AG20443 (cell line): ENCODE measurements around the gene CPN2.

Experiments used
- DNase-seq: peaks from one replicate; pipeline ENCODE4 v3.0.0; 2012; ENCODE audit warnings: low spot score, mixed read lengths

CPN2 gene

DNA sequence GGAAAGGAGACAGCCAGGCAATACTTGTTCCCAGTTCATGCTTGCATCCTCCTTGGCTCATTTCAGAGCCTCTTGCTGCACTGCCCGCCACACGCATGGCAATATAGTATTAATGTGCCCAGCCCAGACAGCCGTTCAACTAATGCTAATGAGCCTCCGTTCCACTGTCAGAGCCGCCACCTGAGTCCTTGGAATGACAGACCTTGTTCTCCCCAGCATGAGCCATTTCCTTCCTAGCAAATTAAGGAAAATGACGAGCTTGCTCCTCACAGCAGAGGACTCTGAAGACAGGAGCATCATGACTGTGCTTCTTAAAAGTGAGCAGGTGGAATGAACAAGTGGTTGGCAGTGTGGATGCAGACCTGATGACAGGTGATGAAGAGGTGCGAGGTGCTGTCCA is 29.2 kb upstream of the CPN2 start:
- no peak for DNase-seq

DNA sequence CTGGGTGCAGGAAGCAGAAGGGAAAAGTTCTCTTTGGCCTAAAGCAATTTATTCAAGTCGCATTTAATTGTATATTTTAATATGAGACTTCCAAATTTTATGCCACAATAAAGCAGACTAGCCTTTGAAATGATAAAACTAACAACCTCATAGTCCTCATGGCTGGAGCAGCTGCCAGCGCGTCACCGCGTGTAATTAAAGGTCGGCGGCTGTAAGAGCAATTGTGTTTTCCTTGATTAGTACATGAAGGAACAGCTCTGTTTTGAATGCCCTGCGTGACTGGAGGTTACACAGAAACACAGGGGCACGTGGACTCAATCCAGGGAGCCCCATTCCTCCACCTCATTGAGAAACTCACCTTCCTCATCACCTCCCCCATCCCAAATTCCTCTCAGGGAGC is 28.5 kb upstream of the CPN2 start:
- DNase-seq = no peak

DNA sequence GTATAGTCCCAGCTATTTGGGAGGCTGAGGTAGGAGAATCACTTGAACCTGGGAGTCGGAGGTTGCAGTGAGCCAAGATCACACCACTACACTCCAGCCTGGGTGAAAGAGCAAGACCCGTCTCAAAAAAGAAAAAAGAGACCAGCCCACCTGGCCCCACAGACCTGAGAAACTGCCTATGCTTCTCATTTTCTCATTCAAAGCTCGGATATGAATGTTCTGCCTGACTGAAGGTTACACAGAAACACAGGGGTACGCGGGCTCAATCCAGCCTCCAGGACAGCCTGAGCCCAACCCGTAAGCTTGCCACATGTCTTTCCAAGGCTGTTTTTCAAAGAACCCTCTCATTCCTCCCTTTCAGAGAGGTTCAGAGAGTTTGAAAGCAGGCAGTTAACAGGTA is 28.1 kb upstream of the CPN2 start:
- no peak for DNase-seq

DNA sequence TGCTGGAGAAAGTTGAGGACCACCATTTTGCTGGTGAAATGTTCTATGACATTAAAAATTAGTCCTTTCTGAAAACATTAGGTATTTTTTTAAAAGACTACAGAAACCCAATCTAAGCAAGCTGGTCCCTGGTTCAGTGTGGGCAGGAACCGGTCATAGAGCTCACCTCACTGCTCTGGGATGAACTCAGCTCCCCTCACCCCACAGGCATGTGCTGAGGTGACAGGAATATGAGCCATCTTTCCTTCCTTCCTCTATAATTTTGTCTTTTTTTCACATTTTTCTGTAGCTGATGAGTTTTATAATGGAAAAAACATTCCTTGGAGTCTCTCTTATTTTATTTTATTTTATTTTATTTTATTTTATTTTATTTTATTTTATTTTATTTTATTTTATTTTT is 26.6 kb upstream of the CPN2 start:
- DNase-seq = no peak

DNA sequence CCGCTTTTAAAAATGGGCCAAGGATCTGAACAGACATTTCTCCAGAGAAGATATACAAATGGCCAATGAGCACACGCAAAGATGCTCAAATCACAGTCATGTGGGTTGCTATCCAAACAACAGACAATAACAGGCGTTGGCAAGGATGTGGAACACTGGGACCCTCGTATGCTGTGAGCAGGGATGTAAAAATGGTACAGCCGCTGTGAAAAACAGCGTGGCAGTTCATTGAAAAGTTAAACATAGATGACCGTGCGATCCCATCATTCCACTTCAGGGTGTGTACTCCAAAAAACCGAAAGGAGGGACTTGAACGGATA is 25.1 kb upstream of the CPN2 start:
- DNase-seq = no peak

DNA sequence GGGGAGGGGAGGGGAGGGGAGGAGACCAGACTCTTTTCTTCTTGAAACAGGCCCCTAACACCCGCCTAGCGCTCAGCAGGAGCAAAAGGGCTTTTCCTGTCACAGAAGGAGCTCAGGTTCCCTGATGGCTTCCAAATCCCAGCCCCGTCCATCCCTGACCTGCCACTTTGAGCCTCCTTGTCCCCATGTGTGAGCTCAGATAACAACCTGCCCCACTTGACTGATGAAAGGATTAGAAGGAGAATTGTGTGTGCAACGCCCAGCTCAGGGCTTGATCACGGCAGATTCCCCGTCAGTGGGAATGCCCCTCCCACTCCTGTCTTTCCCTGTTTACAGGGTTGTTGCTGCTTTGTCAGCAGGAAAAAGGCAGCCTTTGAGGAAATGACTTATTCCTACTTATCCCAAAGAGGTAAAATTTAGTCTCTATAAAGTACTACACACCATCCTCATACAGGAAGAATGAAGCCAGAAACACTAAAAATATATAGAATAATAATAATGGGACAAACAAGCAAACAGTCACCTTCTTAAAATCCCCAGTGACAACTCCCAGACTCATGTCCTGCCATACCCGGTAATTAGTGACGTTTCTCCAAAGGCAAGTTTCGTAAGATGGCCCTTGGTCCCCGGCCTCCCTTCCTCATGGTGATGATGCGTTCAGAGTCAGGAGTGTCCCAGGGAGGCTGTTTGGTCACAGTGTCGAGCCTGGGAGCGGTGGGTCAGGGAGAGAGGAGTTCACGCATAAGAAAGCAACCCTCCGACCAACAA is 24.5 kb upstream of the CPN2 start:
- no peak for DNase-seq

DNA sequence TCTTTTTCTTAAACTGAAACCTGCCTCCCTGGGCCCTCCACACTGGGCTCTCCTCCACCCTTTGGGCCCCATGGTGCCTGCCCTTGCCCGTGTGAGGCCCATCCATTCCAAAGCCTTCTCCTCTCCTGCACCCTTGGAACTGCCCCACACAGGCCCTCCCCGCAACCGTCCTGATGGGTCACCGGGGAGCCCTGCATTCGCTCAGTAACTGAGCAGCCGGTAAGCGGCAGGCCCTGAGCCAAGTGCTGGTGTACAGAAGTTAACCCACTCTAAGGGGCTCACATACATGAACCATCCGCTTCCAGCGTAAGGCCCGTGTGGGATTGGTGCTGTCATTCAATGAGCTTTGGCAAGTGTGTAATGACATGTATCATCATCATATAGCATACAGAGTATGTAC is 23.8 kb upstream of the CPN2 start:
- no peak for DNase-seq

DNA sequence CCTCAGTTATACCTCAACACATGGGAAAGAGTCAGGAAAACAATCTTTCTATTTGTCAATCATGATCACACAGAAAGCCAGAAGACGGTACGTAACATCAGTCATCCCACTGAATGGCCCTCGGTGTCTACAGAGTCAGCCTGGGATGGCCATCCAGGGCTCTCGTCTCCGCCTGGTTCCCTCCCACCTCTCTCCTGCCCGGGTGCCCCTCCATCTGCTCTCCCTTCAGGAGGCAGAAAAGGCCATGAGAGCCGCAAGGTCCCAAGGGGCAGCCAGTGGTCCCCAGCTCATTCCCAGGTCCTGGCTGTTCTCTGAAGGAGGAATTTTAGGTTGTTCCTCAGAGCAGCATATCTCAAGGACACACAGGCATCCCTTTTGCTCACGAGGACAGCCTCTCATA is 22.8 kb upstream of the CPN2 start:
- DNase-seq = no peak

DNA sequence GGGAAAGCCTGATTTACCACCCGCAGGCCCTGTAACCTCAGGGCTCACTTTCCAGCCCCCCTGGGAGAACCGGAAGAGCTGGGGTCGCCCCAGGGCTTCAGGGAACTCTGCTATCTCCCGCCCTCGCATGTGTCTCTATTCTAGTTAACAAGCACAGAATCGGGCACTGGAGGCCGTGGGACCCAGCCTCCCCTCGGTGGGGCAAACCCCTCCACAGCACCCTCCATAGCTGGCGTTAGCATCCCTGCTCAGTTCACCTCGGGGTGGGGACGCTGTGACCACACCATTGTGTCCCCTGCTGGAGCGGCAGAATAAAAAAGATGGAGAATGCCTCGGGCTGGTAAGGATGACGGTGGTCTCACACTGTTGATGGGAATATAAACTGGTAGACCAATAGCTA is 21.9 kb upstream of the CPN2 start:
- no peak for DNase-seq

DNA sequence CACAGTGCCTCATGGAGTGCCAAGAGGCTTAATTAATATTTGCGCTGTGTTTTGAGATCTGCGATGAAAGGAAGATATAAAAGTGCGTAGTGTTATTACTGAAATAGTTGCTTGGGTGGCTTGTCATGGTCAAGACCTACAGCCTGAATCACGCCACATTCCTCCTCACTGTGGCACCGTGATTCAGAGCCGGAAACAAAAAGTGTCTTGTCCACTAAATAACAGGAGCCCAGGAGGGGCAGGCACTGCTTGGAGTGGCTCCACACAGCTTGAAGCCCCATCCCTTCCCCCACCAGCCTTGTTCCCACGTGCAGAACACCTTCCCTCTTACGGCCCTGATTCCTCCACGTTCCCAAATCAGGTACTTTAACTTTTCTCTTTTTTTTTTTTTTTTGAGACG is 19.6 kb upstream of the CPN2 start:
- no peak for DNase-seq

DNA sequence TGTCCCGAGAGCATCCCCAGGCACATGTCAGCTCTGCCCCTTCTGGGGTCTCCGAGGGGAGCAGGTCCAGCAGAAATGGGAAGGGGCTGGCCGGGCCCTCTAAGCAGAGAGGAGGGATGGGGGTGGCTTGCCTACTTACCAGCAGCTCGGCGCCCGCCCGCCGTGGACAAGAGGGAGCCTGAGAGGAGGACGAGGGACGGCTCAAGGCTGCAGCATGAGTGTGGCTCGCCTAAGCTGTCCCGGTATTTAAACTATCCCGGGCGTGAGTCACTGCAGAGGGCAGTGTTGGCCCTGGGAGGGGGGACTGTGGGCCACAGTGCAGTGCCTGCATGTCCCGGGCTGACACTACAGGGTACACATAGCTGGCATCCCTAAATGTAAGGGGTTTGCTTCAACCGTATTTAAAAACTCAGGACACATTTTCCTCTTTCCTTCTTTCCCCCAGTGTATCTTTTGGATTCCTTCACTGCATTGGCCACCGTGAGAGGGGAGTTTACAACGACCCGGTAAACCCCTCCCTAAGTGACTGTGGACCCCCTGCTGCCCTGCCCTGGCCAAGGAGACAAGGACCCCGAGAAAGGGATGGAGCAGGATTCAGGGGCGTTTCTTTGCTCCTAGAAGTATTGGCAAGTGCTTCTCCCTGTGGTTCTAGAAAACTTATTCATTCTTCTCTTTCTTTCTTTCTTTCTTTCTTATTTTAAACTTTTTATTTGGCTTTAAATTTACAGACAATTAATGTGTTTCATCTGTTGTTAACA is 18.6 kb upstream of the CPN2 start, which contains the start of gene LRRC15:
LRRC15 (minus strand) TSS at position 222 of the 758 bp plus-strand sequence. CDS start 8,700 bp downstream, outside the sequence.
- peak; percentile 90 for DNase-seq

DNA sequence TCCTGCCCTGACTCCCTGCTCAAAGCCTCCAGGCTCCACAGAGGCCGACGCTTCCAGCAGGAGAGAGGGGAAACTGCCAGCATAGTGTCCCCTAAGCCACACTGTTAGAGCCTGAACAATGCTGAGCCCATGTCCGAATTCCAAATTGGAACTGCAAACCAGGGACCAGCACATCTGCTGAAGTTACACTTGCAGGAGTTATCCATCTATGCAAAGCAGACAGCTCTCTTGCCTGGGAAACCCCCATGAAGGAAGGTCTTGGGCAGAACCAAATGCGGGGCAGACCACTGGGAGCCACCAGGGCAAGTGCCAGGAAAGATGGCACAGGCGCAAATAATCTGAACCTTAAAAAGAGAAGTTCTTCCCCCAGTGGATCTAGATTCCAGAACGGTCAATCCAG is 17.8 kb upstream of the CPN2 start:
- no peak for DNase-seq

DNA sequence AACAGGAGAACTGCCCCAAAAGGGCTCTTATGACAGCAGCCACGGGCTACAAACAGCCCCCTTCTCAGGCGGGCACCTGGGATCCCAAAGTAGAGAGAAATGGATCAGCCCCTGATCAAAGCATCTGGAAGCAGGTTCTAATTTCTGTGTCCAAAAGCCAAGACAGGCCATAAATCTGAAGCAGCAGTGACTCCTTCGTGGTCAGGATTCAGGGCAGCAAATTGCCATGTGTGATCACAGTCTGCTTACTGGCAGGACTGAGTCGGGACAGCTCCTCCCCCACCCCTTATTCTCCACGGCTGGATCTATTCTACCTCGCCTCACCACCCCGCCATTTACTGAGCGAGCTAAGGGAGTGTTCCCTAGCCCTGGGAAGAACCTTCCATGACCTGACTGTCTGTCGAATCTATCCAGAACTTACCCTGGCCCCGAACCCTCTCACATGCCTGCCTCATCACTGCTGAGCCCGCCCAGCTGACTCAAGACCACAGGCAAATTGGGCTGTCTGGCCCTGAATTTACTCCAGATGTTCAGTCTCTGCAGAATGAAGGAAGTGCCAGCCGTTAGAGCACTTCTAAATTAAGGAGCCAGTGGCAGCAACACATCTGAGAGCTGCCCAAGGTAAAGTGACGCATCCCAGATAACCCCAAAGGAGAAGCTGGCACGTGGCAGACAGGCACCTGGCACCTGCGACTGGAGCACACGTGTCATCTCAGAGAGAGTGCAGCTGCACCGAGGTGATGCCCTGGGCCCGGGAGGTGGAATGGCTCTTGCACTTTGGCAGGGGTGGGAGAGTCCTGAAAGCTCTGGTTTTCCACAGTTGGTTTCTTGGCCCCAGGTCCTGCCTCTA is 17.1 kb upstream of the CPN2 start:
- peak; percentile 86 for DNase-seq

DNA sequence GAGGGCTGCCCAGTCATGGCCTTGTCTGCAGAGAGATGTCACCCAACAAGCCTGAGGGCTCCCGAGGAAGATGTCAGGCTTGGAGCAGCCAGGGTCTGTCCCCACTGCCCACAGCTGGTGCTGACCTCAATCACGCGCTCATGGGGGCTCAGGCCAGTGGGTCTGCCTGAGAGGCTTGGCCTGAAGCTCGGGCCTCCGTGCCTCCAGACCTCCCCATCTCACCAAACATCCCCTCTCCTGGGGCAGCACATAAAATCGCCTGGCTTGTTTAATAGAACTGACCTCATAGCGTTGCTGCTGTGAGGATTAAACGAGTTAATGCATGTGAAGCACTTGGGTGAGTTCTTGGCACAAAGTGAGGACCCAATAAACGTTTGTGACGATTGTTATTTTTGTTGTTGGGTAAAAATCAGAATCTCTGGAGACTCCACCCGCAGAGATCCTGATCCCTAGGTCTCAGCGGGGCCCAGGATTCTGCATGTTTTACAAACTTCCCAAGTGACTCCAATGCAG is 14.9 kb upstream of the CPN2 start:
- no peak for DNase-seq

DNA sequence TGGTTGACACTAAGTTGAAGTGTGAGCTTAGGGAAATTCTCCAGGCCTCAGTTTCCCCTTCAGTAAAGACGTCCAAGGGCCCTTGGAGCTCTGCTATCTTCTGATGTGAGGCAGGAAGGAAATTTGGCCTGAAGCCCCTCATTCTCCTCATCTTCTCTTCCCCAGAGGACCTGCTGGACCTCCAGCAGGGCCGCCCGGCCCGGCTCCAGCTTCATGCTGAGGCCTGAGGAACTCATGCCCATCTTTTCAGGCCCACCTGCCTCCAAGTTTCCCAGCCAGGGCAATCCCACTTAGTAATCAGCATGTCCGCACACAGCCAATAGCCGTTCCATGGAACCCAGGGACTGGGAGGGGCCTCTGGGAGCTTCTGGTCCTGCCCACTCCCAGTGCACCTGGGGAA is 14.4 kb upstream of the CPN2 start:
- DNase-seq = no peak

DNA sequence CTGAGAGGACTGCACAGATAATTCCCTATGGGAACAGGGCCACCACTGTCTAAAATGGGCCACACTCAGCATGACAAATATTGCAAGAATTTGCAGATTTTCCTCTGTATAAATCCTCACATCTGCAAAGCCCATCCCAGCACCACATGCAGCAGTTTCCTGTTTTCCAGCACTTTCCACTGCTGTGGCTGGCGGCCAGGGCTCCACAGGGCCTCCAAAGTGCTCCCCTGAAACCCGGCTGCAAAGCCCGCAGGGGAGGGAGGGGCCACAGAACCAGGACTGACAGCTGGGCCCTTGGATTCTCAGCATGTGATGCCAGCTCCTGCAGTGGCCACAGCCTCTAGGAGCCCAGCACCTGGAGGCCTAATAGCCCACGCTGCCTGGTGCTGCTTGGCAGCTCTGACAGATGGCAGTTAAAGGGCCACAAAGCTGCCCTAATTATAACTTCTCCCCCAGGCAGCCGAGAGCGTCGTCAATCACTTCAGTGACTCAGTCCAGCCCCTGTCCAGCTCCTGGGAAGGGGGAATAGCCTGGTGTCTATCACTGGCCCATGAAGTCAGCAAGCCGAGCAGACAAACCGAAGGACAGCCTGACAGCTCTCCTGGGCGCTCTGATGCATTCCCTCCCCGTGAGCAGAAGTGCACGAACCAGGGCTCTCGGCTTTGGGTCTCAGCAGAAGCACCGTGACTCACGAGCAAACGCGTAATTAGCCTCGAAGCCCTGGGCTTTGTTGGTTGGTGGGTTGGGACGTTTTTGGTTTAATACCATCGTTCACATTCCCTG is 13.7 kb upstream of the CPN2 start:
- peak; percentile 77 for DNase-seq

DNA sequence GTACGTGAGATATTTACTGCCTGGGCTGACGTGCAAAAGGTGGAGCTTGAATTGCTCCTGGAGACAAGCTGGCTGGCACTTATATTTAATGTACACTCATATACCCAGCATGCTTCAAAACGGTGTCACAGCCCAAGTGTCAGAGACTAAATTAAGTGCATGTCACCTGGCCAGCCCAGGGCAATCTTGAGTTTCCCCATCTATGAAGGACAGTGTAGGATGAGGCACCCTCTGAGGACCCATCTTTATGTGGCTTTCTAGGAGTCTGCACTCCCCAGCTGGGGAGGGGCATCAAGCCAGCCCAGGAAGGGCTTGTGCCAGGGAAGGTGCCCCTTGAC is 13.2 kb upstream of the CPN2 start:
- no peak for DNase-seq

DNA sequence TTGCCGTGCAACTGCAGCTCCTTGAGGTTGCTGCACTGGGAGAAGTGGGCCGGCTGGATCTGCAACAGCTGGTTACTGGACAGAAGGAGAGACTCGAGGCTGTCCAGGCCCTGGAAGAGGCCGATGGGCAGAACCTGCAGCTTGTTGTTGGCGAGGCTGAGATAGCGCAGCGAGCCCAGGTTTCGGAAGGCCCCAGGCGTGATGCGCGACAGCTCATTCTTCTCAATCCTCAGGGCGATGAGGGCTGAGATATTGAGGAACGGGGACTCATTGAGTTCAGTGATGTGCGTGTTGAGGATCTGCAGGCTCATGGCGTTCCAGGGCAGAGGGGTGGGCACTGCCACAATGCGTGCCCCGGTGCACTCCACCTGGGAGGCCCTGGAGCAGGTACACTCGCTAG is 9.4 kb upstream of the CPN2 start:
- no peak for DNase-seq

DNA sequence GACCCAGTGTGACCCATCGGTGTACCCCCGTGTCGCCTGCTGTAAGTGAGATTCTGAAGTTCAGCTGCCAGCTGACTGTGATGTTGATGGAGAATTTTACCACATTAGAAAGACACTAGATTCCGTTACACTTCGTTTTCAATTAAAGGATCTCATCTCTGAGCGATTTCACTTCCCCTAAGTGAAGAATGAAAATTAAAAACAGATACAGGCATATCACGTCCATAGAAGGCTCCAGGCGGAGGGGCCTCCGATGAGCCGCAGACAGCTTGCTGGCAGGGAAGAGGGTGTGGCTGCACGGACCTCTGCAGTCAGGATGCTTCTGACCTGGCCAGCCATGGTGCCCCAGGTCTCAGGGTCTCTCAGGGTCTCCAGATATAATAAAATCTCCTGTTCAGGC is 6.6 kb upstream of the CPN2 start:
- no peak for DNase-seq

DNA sequence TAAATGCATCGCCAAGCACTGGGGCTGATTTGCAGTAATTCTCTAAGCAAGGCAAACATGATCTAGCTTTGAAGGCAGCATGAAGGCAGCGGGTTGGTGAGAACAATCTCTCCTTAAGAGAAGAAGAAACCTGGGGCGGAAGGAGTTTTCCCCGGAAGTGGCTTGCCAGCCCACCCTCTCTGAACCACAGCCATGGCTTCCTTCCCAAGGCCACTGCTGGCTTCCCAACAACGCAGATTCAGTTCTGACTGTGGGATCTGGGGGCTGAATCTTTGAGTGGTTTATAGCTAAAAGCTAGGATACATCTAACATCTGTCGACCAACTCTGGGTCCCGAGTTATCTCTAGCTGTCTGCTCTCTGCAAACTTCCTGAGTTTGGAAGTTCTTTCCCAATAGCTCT is 4.3 kb upstream of the CPN2 start:
- no peak for DNase-seq

DNA sequence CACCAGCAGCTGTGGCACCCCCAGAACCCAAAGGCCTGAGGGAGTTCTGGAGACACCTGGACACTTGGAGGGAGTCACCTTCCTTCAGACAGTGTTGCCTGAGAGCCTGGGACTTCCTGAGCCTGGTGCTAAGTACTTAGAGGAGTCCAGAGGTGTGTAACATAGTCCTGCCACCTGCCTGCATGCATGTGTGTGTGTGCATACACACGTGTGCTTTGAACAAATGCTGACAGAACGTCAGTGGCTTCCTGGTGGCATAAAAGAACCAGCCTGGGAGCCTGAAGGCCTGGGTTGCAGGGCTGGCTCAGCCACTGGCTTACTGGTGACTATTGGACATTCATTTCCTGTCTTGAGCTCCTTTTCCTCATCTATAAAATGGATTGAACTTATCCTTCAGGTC is 3.2 kb upstream of the CPN2 start:
- no peak for DNase-seq

DNA sequence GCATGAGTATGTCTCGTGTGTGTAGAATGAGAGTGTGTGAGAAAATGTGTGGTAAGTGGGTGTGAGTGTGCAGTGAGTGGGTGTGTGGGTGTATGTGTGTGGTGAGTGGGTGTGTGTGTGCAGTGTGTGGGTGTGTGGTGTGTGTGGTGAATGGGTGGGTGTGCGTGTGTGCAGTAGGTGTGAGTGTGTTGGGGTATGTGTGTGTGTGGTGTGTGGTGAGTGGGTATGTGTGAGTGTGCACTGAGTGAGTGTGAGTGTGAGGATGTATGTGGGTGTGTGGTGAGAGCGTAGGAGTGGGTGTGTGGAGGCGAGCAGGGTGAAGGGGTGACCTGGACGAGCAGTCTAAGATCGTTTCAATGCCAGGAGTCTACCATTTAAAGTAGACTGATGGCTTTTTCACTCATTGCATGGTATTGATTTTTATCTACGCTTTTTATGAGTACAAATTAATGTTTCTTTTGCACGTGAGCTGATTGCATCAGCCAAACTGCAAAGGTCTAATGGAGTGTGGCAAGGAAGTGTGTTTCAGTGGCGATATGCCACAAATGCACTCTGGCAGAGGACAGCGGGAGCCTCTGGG is 1.6 kb upstream of the CPN2 start:
- DNase-seq = no peak
